22Rv1 (cell line): ENCODE results near the gene OR52J3.

Experiments
- CTCF ChIP-seq: fragments of 450-650 bp; IDR thresholded peaks from 2 replicates; pipeline ENCODE4 v1.5.1; 2017; ENCODE audit warnings: mild to moderate bottlenecking
- ZFX ChIP-seq: fragments of 450-650 bp; IDR thresholded peaks from 2 replicates; pipeline ENCODE4 v1.6.1; 2017; ENCODE audit warnings: antibody characterized with exemption, borderline replicate concordance

- TF ChIP-seq CTCF (no peak), ZFX (no peak)
These were observed at the start of gene OR52J3 for GRCh38 chr11:5046226-5046625.
